ENCODE measurements around the gene SEPTIN12.

- TF ChIP-seq TSHZ2 (CRISPR knock-in tag; IDR thresholded peaks at IDR 0.05): no peak
- no peak for TF ChIP-seq TOX (CRISPR knock-in tag; IDR thresholded peaks at IDR 0.05; ENCODE audit: borderline replicate concordance)
- no peak for TF ChIP-seq ZFP30 (CRISPR knock-in tag; IDR thresholded peaks at IDR 0.05)
- no peak for TF ChIP-seq BACH2 (CRISPR knock-in tag; IDR thresholded peaks at IDR 0.05; ENCODE audit: borderline replicate concordance)
- TF ChIP-seq, protein P1, sequence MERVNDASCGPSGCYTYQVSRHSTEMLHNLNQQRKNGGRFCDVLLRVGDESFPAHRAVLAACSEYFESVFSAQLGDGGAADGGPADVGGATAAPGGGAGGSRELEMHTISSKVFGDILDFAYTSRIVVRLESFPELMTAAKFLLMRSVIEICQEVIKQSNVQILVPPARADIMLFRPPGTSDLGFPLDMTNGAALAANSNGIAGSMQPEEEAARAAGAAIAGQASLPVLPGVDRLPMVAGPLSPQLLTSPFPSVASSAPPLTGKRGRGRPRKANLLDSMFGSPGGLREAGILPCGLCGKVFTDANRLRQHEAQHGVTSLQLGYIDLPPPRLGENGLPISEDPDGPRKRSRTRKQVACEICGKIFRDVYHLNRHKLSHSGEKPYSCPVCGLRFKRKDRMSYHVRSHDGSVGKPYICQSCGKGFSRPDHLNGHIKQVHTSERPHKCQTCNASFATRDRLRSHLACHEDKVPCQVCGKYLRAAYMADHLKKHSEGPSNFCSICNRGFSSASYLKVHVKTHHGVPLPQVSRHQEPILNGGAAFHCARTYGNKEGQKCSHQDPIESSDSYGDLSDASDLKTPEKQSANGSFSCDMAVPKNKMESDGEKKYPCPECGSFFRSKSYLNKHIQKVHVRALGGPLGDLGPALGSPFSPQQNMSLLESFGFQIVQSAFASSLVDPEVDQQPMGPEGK (CRISPR knock-in tag; IDR thresholded peaks at IDR 0.05; ENCODE audit: borderline replicate concordance): no peak
- TF ChIP-seq, protein P2, sequence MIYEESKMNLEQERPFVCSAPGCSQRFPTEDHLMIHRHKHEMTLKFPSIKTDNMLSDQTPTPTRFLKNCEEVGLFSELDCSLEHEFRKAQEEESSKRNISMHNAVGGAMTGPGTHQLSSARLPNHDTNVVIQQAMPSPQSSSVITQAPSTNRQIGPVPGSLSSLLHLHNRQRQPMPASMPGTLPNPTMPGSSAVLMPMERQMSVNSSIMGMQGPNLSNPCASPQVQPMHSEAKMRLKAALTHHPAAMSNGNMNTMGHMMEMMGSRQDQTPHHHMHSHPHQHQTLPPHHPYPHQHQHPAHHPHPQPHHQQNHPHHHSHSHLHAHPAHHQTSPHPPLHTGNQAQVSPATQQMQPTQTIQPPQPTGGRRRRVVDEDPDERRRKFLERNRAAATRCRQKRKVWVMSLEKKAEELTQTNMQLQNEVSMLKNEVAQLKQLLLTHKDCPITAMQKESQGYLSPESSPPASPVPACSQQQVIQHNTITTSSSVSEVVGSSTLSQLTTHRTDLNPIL (CRISPR knock-in tag; IDR thresholded peaks at IDR 0.05; ENCODE audit: low read depth): no peak
- TF ChIP-seq SNAI2 (CRISPR knock-in tag; IDR thresholded peaks at IDR 0.05): no peak
- no peak for TF ChIP-seq CSRNP3 (CRISPR knock-in tag; IDR thresholded peaks at IDR 0.05)
- TF ChIP-seq ZFP3 (CRISPR knock-in tag; IDR thresholded peaks at IDR 0.05): no peak
These were observed 42.3 kb upstream of the SEPTIN12 start for GRCh38 chr16:4830408-4830807.
